Right lobe of liver (tissue), 6 donors: ENCODE measurements around the gene RAB11FIP4. TPM values are rescaled to one million over a fixed set of nuclear protein-coding genes. Genes with fewer than 3 reads are reported as not detected.
A peak's percentile ranks its signal among the peaks of the same experiment; 100 is the strongest.

Experiments
- ATAC-seq, 4 donors: fragments of 200-7000 bp; cut with Tn5 transposase; one replicate each; pipeline ENCODE4 v1.9.1; 2020; ENCODE audit warnings: mild to moderate bottlenecking in 4 of 4, moderate library complexity in 4 of 4
- DNase-seq, 3 donors: peaks; one replicate each; pipeline ENCODE4 v3.0.0-alpha.2; 2020
- H3K27ac ChIP-seq, 3 donors: fragments of 200-600 bp; one replicate each; pipeline ENCODE4 v1.8.0; 2022
- H3K27me3 ChIP-seq, 2 donors: fragments of 200-600 bp; one replicate each; pipeline ENCODE4 v1.8.0; 2022
- H3K36me3 ChIP-seq, 4 donors: fragments of 200-600 bp; sonication (generic) in 1 of 4; one replicate each; pipeline versions ENCODE4 v1.5.1 to v1.8.0; 2017 to 2022; ENCODE audit warnings: control low read depth in 1 of 4
- H3K4me1 ChIP-seq, 4 donors: fragments of 200-600 bp; sonication (generic) in 1 of 4; one replicate each; pipeline versions ENCODE4 v1.5.1 to v1.8.0; 2017 to 2022; ENCODE audit warnings: control low read depth in 1 of 4
- H3K4me3 ChIP-seq, 3 donors: fragments of 200-600 bp; one replicate each; pipeline ENCODE4 v1.8.0; 2022
- H3K9me3 ChIP-seq, 4 donors: fragments of 200-600 bp; sonication (generic) in 1 of 4; one replicate each; pipeline versions ENCODE4 v1.5.1 to v1.8.0; 2017 to 2022; ENCODE audit warnings: control low read depth in 1 of 4
- POLR2A ChIP-seq: fragments of 450-650 bp; IDR thresholded peaks from one replicate; pipeline ENCODE4 v1.6.1; 2017; ENCODE audit warnings: antibody characterized with exemption, mild to moderate bottlenecking
- WGBS: methylation state at CpG from one replicate; pipeline ENCODE4 v1.1.6; 2018; ENCODE audit warnings: low coverage, low lambda C conversion rate; ENCODE audit not compliant: insufficient coverage; ENCODE audit errors: missing lambda C conversion rate; 5-methylcytosine and 5-hydroxymethylcytosine counted together
- intact Hi-C, 2 donors: fragments of 100-400 bp; cut with DNase I; formaldehyde crosslinking; loops; one replicate each; pipeline versions ENCODE4 v1.11.2 to v1.14.1; 2022
- total RNA-seq, 6 experiments: library from RNA; depleted of rRNA in 2 of 6; stranded (reverse); fragments of >200 nt in 2 of 6; fragmentation: NEBNext Ultra II Directional in 3 of 6; extraction: Animal tissue kit (Norgen Biotek cat#: 25700) in 3 of 6; gene quantifications; one replicate each; pipeline versions ENCODE4 v1.1.0 to v1.2.4, GENCODE V29; 2016 to 2023
- TF ChIP-seq, protein P1 (sequence below), 4 donors: fragments of 200-600 bp in 3 of 4; fragments of 450-650 bp in 1 of 4; IDR thresholded peaks; one replicate each; pipeline versions ENCODE4 v1.5.1 to v1.8.0; 2016 to 2022; ENCODE audit warnings: antibody characterized with exemption in 4 of 4, mild to moderate bottlenecking in 2 of 4
- donor health status: DM: no; HTN: yes; CAD: no.
- donor health status: DM: no; HTN: no; CAD: no.
- donor health status: DM: no; HTN: no; CAD: no.
- donor health status: DM: no; HTN: yes; CAD: no.
- donor health status: DM: no; HTN: yes; CAD: no.

The RAB11FIP4 gene
- total RNA-seq, 6 experiments from 2014 or later, result 3.5 to 6.6 (median 4.6) TPM

DNA sequence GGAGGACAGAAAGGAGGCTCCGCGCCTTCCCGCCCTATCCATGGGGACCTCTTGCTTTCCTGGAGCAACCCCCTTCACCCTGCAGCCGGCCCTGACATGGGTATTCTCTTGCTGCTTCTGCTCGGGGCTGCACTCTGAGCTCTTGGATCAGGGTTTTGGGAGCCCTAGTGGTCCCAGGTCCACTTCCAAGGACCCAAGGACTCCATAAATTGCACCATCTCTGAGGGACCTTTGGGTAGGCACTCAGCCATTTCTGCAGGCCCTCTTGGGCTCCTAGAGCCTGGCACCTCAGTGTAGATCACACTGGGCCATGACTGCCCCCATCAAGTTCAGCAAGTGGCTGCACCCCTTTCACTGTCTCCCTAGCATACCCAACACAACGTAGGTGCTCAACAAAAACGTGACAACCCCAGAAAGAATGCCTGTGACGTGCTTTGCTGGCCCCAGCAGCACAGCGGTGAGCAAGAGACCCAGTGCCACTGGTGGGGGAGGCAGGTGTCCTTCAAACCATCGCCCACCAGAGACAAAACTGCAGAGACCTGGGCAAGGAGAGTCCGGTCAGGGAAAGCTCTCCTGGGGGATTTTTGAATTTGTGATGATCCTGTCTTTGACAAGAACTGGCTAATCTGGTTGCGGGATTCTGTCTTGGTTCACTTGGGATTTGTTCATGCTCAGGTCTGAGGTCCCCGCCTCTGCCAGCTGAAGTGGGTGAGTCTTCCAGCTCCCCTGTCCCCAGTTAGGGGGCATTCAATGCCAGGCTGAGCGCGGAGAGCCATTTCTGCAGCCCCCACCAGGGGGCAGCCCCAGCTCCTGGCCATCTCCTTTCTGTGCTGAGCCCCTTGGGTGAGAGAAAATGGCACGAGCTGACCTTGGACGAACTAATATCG, 2.5 kb upstream of the RAB11FIP4 start:
- no peaks in the 10 kb centered on the region for H3K36me3 ChIP-seq
- TF ChIP-seq POLR2A, result no peak
- TF ChIP-seq, protein P1, sequence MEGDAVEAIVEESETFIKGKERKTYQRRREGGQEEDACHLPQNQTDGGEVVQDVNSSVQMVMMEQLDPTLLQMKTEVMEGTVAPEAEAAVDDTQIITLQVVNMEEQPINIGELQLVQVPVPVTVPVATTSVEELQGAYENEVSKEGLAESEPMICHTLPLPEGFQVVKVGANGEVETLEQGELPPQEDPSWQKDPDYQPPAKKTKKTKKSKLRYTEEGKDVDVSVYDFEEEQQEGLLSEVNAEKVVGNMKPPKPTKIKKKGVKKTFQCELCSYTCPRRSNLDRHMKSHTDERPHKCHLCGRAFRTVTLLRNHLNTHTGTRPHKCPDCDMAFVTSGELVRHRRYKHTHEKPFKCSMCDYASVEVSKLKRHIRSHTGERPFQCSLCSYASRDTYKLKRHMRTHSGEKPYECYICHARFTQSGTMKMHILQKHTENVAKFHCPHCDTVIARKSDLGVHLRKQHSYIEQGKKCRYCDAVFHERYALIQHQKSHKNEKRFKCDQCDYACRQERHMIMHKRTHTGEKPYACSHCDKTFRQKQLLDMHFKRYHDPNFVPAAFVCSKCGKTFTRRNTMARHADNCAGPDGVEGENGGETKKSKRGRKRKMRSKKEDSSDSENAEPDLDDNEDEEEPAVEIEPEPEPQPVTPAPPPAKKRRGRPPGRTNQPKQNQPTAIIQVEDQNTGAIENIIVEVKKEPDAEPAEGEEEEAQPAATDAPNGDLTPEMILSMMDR (IDR thresholded peaks at IDR 0.05), result peak; percentile 43 to 53 (median 50)
- H3K27me3 ChIP-seq, result no peaks in the 10 kb centered on the region
- peaks cover 0 to 5% (median 0%) of the 10 kb centered on the region in 4 donors for H3K4me1 ChIP-seq
- intact Hi-C loops, result no loop called here
- H3K4me3 ChIP-seq, result no peak overlapping the region
- DNase-seq (no peak), ATAC-seq (peak; percentile 41 to 61 (median 44))
- no peak overlapping the region for H3K27ac ChIP-seq
- H3K9me3 ChIP-seq, result no peaks in the 10 kb centered on the region
- 63% methylated on average over 7 of the region's 18 CpGs for WGBS

DNA sequence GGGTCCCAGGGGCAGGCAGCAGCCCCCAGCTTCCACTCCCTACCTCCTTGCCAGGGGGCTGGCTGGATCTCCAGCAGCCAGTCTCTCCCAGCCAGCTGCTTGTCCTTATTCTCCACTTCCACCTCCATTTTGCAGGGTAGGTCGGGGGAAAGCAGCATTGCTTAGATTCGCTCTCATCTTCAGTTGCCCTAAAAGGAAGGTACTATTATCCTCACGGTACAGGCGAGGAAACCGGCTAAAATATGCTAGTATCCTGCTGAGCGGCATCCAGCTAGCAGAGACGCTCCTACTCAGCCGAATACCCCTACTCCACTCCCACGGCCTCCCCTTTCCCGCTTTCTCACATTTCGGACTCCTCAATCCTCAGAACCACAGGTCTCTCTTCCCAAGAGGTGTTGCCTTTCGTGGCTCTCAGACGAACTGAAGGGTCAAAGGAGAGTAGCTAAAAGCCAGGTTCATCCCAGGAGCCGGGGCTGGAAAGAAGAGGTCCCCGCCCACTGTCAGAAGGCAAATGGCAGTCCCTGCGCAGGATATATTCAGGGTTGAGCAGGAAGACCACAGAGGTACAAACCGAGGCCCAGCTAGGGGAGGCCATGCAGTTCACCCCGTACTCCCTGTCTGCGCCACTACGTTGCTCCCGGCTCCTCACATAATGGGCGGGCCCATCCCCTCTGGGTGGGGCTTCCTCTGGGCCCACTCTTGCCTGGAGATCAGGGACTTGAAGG, 1.7 kb upstream of the RAB11FIP4 start:
- H3K9me3 ChIP-seq, result no peaks in the 10 kb centered on the region
- ATAC-seq (no peak), DNase-seq (peak in 1 of 3 donors; percentile 37)
- no peaks in the 10 kb centered on the region for H3K27me3 ChIP-seq
- intact Hi-C loops, result loop anchor here in 1 of 2 donors (10.0 kb wide), 1 partner anchor 65 kb away; no protein-coding TSS in a partner anchor
- TF ChIP-seq, protein P1 (IDR thresholded peaks at IDR 0.05), result no peak
- no peak for TF ChIP-seq POLR2A
- H3K4me1 ChIP-seq, result peaks cover 0 to 5% (median 0%) of the 10 kb centered on the region in 4 donors
- H3K27ac ChIP-seq, result no peak overlapping the region
- no peak overlapping the region for H3K4me3 ChIP-seq
- H3K36me3 ChIP-seq, result no peaks in the 10 kb centered on the region
- 61% methylated on average over 19 of the region's 22 CpGs for WGBS

DNA sequence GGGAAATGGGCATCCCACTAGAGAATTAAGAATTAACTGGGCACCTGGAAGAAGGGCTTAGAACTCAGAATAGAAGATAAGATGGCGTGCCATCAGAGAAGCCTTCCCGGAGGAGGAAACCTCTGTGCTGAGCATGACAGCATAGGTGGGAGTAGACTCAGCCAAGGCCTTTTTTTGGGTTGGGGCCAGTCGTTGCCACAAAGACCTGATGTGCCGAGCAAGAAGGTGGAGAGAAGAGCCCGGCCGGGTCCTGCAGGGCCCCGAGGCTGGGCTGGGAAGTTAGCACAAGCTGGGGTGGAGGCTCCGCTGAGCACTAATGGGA, 1.1 kb upstream of the RAB11FIP4 start:
- DNase-seq (peak in 1 of 3 donors; percentile 36), ATAC-seq (no peak)
- TF ChIP-seq, protein P1 (IDR thresholded peaks at IDR 0.05), result no peak
- no peak for TF ChIP-seq POLR2A
- Histone ChIP-seq H3K4me3 (no peak overlapping the region), H3K36me3 (no peaks in the 10 kb centered on the region), H3K27me3 (no peaks in the 10 kb centered on the region), H3K27ac (no peak overlapping the region), H3K4me1 (peaks cover 0 to 5% (median 0%) of the 10 kb centered on the region in 4 donors), H3K9me3 (no peaks in the 10 kb centered on the region)
- intact Hi-C loops, result loop anchor here in 1 of 2 donors (10.0 kb wide), 1 partner anchor 64 kb away; no protein-coding TSS in a partner anchor
- WGBS, result 90% methylated on average over 2 of the region's 8 CpGs

DNA sequence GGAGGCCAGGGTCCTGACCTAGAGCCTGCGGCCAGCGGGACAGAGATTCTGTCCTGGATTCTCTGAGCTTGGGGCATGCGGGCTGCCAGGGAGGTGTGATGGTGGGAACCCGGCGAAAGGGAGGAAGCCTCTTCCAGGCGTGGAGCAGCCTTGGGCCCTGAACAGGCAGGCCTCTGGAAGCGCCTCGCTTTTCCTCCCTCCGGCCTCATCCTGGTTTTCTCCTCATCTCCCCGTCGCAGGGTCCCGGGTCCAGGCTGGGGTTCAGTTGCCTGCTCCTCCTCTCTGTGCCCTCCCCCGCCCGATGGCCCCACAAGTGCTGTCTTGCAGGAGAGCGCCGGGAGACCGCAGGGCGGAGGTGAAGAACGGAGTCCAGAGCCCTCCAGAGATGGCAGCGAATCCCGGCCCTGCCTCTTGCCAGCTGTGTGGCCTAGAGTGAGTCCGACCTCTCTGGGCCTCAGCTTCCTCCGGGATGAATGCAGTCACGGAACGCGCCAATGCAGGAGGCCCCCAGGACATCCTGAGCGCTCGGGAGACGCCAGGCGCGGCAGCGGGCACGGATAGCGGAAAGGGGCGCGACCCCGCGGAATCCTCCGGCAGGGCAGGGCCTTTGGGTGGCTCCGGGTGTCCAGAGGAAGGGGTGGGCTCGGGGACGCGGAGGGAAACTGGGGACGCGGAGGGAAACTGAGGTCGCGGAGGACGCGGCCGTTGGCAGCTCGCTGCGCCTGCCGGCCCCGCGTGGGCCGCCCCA, 553 bp upstream of the RAB11FIP4 start:
- Histone ChIP-seq H3K9me3 (no peaks in the 10 kb centered on the region), H3K4me1 (peaks cover 0 to 5% (median 0%) of the 10 kb centered on the region in 4 donors), H3K4me3 (peak overlapping the region in 2 of 3 donors; percentile 18 to 33), H3K27ac (no peak overlapping the region), H3K27me3 (no peaks in the 10 kb centered on the region), H3K36me3 (no peaks in the 10 kb centered on the region)
- intact Hi-C loops, result loop anchor here in 1 of 2 donors (10.0 kb wide), 1 partner anchor 64 kb away; no protein-coding TSS in a partner anchor
- 6% methylated on average over 12 of the region's 56 CpGs for WGBS
- TF ChIP-seq, protein P1 (IDR thresholded peaks at IDR 0.05), result no peak
- TF ChIP-seq POLR2A, result no peak
- DNase-seq (peak in 1 of 3 donors; percentile 42), ATAC-seq (no peak)
